Gastrocnemius medialis (tissue), 4 donors: ENCODE measurements around the gene MUS81.

Experiments used
- CTCF ChIP-seq, 5 experiments: fragments of 450-650 bp in 3 of 5; fragments of 200-600 bp in 2 of 5; sonication (generic) in 2 of 5; IDR thresholded peaks in 4 of 5; conservative IDR thresholded peaks in 1 of 5; 1 replicate in 4 of 5; 2 replicates in 1 of 5; pipeline ENCODE4 v1.5.1; 2016 to 2019; ENCODE audit warnings: antibody characterized with exemption in 5 of 5, mild to moderate bottlenecking in 3 of 5, moderate library complexity in 3 of 5
- POLR2A ChIP-seq, 2 donors: fragments of 450-650 bp; IDR thresholded peaks; one replicate each; pipeline ENCODE4 v1.6.1; 2017; ENCODE audit warnings: antibody characterized with exemption in 2 of 2, mild to moderate bottlenecking in 2 of 2, moderate library complexity in 2 of 2

GRCh38 chr11:65866509-65867283 lies 6.5 kb downstream of the MUS81 start:
- TF ChIP-seq CTCF (IDR thresholded peaks at IDR 0.05 in 4 of 5, conservative IDR thresholded peaks at IDR 0.05 in 1 of 5) (no peak), POLR2A (IDR thresholded peaks at IDR 0.05) (no peak)
